D721Med (cell line): Measurements from ENCODE around the gene PERP.

ENCODE experiments used
- DNase-seq: peaks from one replicate; pipeline ENCODE4 v3.0.0; 2011; ENCODE audit warnings: low spot score; ENCODE audit not compliant: insufficient read length
- FAIRE-seq: peaks from 2 replicates; lab custom pipeline; 2011; peaks lifted over from hg19 to GRCh38; lab: Jason Lieb, UNC
- TF ChIP-seq, protein P1 (sequence below): IDR thresholded peaks from 2 replicates; pipeline ENCODE4 v1.5.1; 2012; ENCODE audit warnings: mild to moderate bottlenecking, control low read depth; ENCODE audit not compliant: insufficient read depth; ENCODE audit errors: missing control alignments

PERP gene

GRCh38 chr6:138052783-138053182 is 54.4 kb downstream of the PERP start:
- DNase-seq = no peak
- FAIRE-seq = no peak

DNA sequence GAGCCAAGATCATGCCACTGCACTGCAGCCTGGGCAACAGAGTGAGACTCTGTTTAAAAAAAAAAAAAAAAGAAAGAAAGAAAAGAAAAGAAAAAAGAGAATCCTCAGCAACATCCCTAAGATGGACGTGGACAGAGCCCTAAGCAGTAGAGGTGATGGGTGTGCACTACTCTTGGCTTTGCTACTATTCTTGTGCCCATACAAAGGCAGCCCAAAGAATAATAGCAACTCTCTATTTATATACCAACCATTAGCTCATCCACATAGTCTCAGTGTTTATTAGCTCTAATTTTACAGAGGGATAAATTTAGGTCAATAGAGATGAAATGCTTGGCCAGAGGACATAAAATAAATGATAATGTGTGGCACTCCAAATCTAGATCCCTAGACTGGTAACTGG is 62.2 kb downstream of the PERP start:
- TF ChIP-seq, protein P1, sequence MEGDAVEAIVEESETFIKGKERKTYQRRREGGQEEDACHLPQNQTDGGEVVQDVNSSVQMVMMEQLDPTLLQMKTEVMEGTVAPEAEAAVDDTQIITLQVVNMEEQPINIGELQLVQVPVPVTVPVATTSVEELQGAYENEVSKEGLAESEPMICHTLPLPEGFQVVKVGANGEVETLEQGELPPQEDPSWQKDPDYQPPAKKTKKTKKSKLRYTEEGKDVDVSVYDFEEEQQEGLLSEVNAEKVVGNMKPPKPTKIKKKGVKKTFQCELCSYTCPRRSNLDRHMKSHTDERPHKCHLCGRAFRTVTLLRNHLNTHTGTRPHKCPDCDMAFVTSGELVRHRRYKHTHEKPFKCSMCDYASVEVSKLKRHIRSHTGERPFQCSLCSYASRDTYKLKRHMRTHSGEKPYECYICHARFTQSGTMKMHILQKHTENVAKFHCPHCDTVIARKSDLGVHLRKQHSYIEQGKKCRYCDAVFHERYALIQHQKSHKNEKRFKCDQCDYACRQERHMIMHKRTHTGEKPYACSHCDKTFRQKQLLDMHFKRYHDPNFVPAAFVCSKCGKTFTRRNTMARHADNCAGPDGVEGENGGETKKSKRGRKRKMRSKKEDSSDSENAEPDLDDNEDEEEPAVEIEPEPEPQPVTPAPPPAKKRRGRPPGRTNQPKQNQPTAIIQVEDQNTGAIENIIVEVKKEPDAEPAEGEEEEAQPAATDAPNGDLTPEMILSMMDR = no peak
- FAIRE-seq = no peak

More at GRCh38 chr6:138052783-138053182, 54.4 kb downstream of the PERP start:
- TF ChIP-seq, protein P1 = no peak

GRCh38 chr6:138044458-138044857 is 62.8 kb downstream of the PERP start:
- DNase-seq = no peak
- FAIRE-seq = no peak

More for the DNA sequence above, 62.2 kb downstream of the PERP start:
- DNase-seq = no peak

More at GRCh38 chr6:138044458-138044857, 62.8 kb downstream of the PERP start:
- TF ChIP-seq, protein P1 = no peak
